Gastrocnemius medialis (tissue), 4 donors: Measurements from ENCODE around the gene YAF2. TPM values are rescaled to one million over a fixed set of nuclear protein-coding genes. Genes with fewer than 3 reads are reported as not detected.
"Not testable (repeated sequence)": the region's sequence is repeated elsewhere in the genome, so short reads cannot be mapped to it uniquely, and the experiment has no call there.

Experiments
- ATAC-seq, 2 donors: fragments of 150-250 bp; one replicate each; pipeline ENCODE4 v1.9.1; 2016
- DNase-seq, 2 donors: peaks; one replicate each; pipeline ENCODE4 v3.0.0-alpha.2; 2019
- H3K27ac ChIP-seq, 4 donors: fragments of 200-600 bp; sonication (generic); 1 replicate in 1 of 4; 2 replicates in 3 of 4; pipeline ENCODE4 v1.5.1; 2016 to 2018; ENCODE audit warnings: mild to moderate bottlenecking in 2 of 4, moderate library complexity in 1 of 4
- H3K27me3 ChIP-seq, 3 donors: fragments of 200-600 bp; sonication (generic) in 2 of 3; 1 replicate in 1 of 3; 2 replicates in 2 of 3; pipeline versions ENCODE4 v1.5.1 to v1.6.0; 2016 to 2019; ENCODE audit warnings: mild to moderate bottlenecking in 1 of 3, moderate library complexity in 1 of 3
- H3K36me3 ChIP-seq, 2 donors: fragments of 200-600 bp; sonication (generic) in 1 of 2; one replicate each; pipeline ENCODE4 v1.5.1; 2017 to 2018
- H3K4me1 ChIP-seq, 2 donors: fragments of 200-600 bp; sonication (generic) in 1 of 2; one replicate each; pipeline ENCODE4 v1.5.1; 2016 to 2017; ENCODE audit warnings: mild to moderate bottlenecking in 2 of 2
- H3K4me3 ChIP-seq, 4 donors: fragments of 200-600 bp; sonication (generic) in 3 of 4; 1 replicate in 1 of 4; 2 replicates in 3 of 4; pipeline ENCODE4 v1.5.1; 2016 to 2019; ENCODE audit warnings: mild to moderate bottlenecking in 2 of 4
- H3K9me3 ChIP-seq, 3 donors: fragments of 200-600 bp; sonication (generic) in 2 of 3; 1 replicate in 1 of 3; 2 replicates in 2 of 3; pipeline ENCODE4 v1.5.1; 2016 to 2019
- CTCF ChIP-seq, 5 experiments: fragments of 450-650 bp in 3 of 5; fragments of 200-600 bp in 2 of 5; sonication (generic) in 2 of 5; IDR thresholded peaks in 4 of 5; conservative IDR thresholded peaks in 1 of 5; 1 replicate in 4 of 5; 2 replicates in 1 of 5; pipeline ENCODE4 v1.5.1; 2016 to 2019; ENCODE audit warnings: antibody characterized with exemption in 5 of 5, mild to moderate bottlenecking in 3 of 5, moderate library complexity in 3 of 5
- POLR2A ChIP-seq, 2 donors: fragments of 450-650 bp; IDR thresholded peaks; one replicate each; pipeline ENCODE4 v1.6.1; 2017; ENCODE audit warnings: antibody characterized with exemption in 2 of 2, mild to moderate bottlenecking in 2 of 2, moderate library complexity in 2 of 2
- in situ Hi-C, 4 donors: fragments of 200-750 bp; cut with MboI; loops; one replicate each; pipeline versions ENCODE4 v1.15.0 to v1.8.0; 2017; ENCODE audit warnings: low sequenced_read_pairs in 4 of 4
- intact Hi-C: fragments of 100-400 bp; cut with DNase I; formaldehyde crosslinking; loops from one replicate; pipeline ENCODE4 v1.15.1; 2023; ENCODE audit warnings: low total_unique reads
- total RNA-seq, 4 donors: library from RNA; depleted of rRNA; stranded (reverse); fragments of >200 nt; gene quantifications; one replicate each; pipeline versions ENCODE4 v1.1.0 to v1.2.3, GENCODE V29; 2016

YAF2 gene
- total RNA-seq, 4 donors from 2014 or later = 38.5 to 66.9 (median 54.5) TPM

DNA sequence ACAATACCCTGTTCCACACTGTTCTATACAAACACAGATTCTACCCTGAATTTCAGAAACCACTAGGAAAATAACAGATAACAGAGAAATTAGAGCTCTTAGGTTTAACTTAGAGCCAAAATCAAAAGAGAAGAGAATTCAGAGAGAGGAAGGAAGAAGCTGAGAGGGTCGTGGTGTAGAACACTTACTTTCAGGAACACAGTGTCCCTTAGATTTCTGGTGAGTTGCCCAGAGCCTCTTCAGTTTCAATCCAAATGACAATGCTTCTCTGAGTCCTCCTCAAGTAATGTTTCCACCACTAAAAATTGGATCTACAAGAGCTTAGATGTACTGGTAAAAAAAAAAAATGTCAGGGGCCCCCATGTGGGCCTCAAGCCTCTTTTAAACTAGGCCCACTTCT, 2.6 kb downstream of the YAF2 start:
- Histone ChIP-seq H3K36me3 (peaks cover 0 to 10% of the 10 kb centered on the region in 2 donors), H3K27ac (peak overlapping the region; percentile 77 to 98 (median 89)), H3K4me3 (peak overlapping the region; percentile 73 to 99 (median 81)), H3K27me3 (no peaks in the 10 kb centered on the region), H3K4me1 (peaks cover 70 to 73% of the 10 kb centered on the region in 2 donors), H3K9me3 (no peaks in the 10 kb centered on the region)
- in situ Hi-C loops = loop anchor here (5.0 to 10.0 kb wide), 4 partner anchors 89 to 101 kb away; partner anchors contain the start of genes PPHLN1 (in 2 of the 4), ZCRB1 (in 2 of the 4) and GXYLT1 (in 1 of the 4)
- no peak for TF ChIP-seq POLR2A (IDR thresholded peaks at IDR 0.05)
- TF ChIP-seq CTCF (IDR thresholded peaks at IDR 0.05 in 4 of 5, conservative IDR thresholded peaks at IDR 0.05 in 1 of 5) = no peak
- intact Hi-C loops = loop anchor here (5.0 kb wide), 2 partner anchors 247 to 1572 kb away; partner anchors contain the start of gene TWF1
- ATAC-seq = peak; percentile 66 to 81
- DNase-seq = peak; percentile 60 to 76

GRCh38 chr12:42234970-42235369, 3.1 kb downstream of the YAF2 start:
- DNase-seq (no peak), ATAC-seq (peak; percentile 9 to 24)
- Histone ChIP-seq H3K9me3 (no peaks in the 10 kb centered on the region), H3K4me1 (peaks cover 70 to 73% of the 10 kb centered on the region in 2 donors), H3K36me3 (peaks cover 0 to 10% of the 10 kb centered on the region in 2 donors), H3K27me3 (no peaks in the 10 kb centered on the region), H3K27ac (peak overlapping the region; percentile 77 to 98 (median 89)), H3K4me3 (peak overlapping the region; percentile 73 to 99 (median 81))
- intact Hi-C loops = loop anchor here (5.0 kb wide), 2 partner anchors 247 to 1572 kb away; partner anchors contain the start of gene TWF1
- no peak for TF ChIP-seq CTCF (IDR thresholded peaks at IDR 0.05 in 4 of 5, conservative IDR thresholded peaks at IDR 0.05 in 1 of 5)
- no peak for TF ChIP-seq POLR2A (IDR thresholded peaks at IDR 0.05)
- in situ Hi-C loops = loop anchor here (5.0 to 10.0 kb wide), 5 partner anchors 90 to 103 kb away; partner anchors contain the start of genes PPHLN1 (in 2 of the 4), ZCRB1 (in 2 of the 4) and GXYLT1 (in 1 of the 4)

GRCh38 chr12:42227525-42227924, 10.5 kb downstream of the YAF2 start:
- H3K36me3 ChIP-seq, intact Hi-C loops, DNase-seq, H3K4me3 ChIP-seq, H3K27ac ChIP-seq, ATAC-seq, H3K27me3 ChIP-seq, in situ Hi-C loops, H3K9me3 ChIP-seq: not testable (repeated sequence)
- H3K4me1 ChIP-seq = peaks cover 19 to 20% of the 10 kb centered on the region in 2 donors

DNA sequence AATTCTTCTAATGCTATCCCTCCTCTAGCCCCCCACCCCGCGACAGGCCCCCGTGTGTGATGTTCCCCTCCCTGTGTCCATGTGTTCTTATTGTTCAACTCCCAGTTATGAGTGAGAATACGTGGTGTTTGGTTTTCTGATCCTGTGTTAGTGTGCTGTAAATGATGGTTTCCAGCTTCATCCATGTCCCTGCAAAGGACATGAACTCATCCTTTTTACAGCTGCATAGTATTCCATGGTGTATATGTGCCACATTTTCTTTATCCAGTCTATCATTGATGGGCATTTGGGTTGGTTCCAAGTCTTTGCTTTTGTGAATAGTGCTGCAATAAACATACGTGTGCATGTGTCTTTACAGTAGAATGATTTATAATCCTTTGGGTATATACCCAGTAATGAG, 13.5 kb downstream of the YAF2 start:
- H3K4me1 ChIP-seq = peaks cover 2 to 17% of the 10 kb centered on the region in 2 donors
- intact Hi-C loops, DNase-seq, H3K27ac ChIP-seq, in situ Hi-C loops, H3K27me3 ChIP-seq, H3K4me3 ChIP-seq, H3K9me3 ChIP-seq, ATAC-seq, H3K36me3 ChIP-seq: not testable (repeated sequence)

- H3K27me3 ChIP-seq = no peaks in the 10 kb centered on the region
- H3K9me3 ChIP-seq = no peaks in the 10 kb centered on the region
- H3K27ac ChIP-seq = no peak overlapping the region
- no peak overlapping the region for H3K4me3 ChIP-seq
- in situ Hi-C loops = no loop called here
- no peak for TF ChIP-seq POLR2A (IDR thresholded peaks at IDR 0.05)
- TF ChIP-seq CTCF (IDR thresholded peaks at IDR 0.05 in 4 of 5, conservative IDR thresholded peaks at IDR 0.05 in 1 of 5) = no peak
- peaks cover 18 to 25% of the 10 kb centered on the region in 2 donors for H3K4me1 ChIP-seq
- DNase-seq (no peak), ATAC-seq (no peak)
- H3K36me3 ChIP-seq = no peaks in the 10 kb centered on the region
- intact Hi-C loops = no loop called here
Measured at GRCh38 chr12:42222724-42223123, 15.3 kb downstream of the YAF2 start.
